ENCODE data around the gene LRRC7. TPM values are rescaled to one million over a fixed set of nuclear protein-coding genes. Genes with fewer than 3 reads are reported as not detected.

Gene LRRC7
- total and polyA plus RNA-seq, 2 of the 13 experiments (the other 11 are each of a cell fraction or from before 2014, with no cell fraction given): not detected

DNA sequence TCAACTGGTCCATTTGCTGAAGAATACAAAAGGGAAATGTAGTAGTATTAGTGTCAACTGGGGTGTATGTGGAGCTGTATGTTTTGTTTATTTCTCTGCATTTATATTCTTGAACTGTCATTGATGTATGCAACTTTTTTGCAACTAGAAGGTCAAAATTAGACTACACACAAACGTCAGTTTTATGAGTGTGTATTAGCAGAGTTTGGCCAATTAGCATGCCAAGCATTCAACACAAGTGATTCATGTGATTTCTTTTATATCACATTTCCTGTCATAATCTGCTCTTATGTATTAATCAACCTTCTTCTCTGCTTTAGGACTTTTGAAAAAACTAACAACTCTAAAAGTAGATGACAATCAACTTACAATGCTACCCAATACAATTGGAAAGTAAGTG, 426.5 kb downstream of the LRRC7 start:
- H3K27me3 ChIP-seq (ENCODE audit: control insufficient read depth in 1 of 2, insufficient read depth in 2 of 2, low read length in 2 of 2): no peaks in the 10 kb centered on the region
- FAIRE-seq (no peak), DNase-seq (ENCODE audit: low spot score) (no peak), ATAC-seq (no peak)
- no peak overlapping the region for H3K9ac ChIP-seq (ENCODE audit: insufficient read depth, low read depth, low read length)
- in situ Hi-C loops (cut with HindIII; ENCODE audit: extremely low pct_ligation_motif_present, low pct_unique_long_range_greater_than_20kb) (no loop called here), intact Hi-C loops (cut with micrococcal nuclease; ENCODE audit: unreplicated experiment) (no loop called here)
- ChIA-PET CTCF (ENCODE audit: low intra/inter-chr PET ratio, low total read pairs) (no interaction called here), POLR2A (no interaction called here)
- no peaks in the 10 kb centered on the region; the same call in 1 of the 2 replicates for H4K20me1 ChIP-seq (ENCODE audit: insufficient read depth, low read length)
- no peaks in the 10 kb centered on the region for H3K4me1 ChIP-seq (ENCODE audit: insufficient read depth, low read length)
- no peaks in the 10 kb centered on the region for H3K79me2 ChIP-seq (ENCODE audit: insufficient read depth, low read length)
- no peaks in the 10 kb centered on the region for H3K9me3 ChIP-seq (ENCODE audit: low read length)
- WGBS (ENCODE audit: low lambda C conversion rate): 0% methylated on average over 1 of the region's 1 CpG
- H3K4me2 ChIP-seq (ENCODE audit: low read depth, low read length): no peak overlapping the region
- H3K27ac ChIP-seq (ENCODE audit: extremely low read length, insufficient read depth, low read length): no peak overlapping the region
- no peak overlapping the region for H2AFZ ChIP-seq (ENCODE audit: low read length)
- TF ChIP-seq ZNF510 (CRISPR knock-in tag; IDR thresholded peaks at IDR 0.05; ENCODE audit: low read depth) (no peak), HNRNPH1 (optimal IDR thresholded peaks at IDR 0.05; ENCODE audit: low read depth, low read length) (no peak), HOXA5 (CRISPR knock-in tag; IDR thresholded peaks at IDR 0.05) (no peak), SMC3 (IDR thresholded peaks at IDR 0.05; ENCODE audit: low read length) (no peak), ZNF280B (CRISPR knock-in tag; IDR thresholded peaks at IDR 0.05; ENCODE audit: borderline replicate concordance) (no peak), TOPORS (CRISPR knock-in tag; IDR thresholded peaks at IDR 0.05) (no peak), ZBTB34 (CRISPR knock-in tag; IDR thresholded peaks at IDR 0.05) (no peak), ZBTB21 (CRISPR knock-in tag; IDR thresholded peaks at IDR 0.05) (no peak), ARNT2 (CRISPR knock-in tag; IDR thresholded peaks at IDR 0.05; ENCODE audit: low read depth) (no peak), ZNF737 (CRISPR knock-in tag; IDR thresholded peaks at IDR 0.05; ENCODE audit: borderline replicate concordance) (no peak), CHD4 (IDR thresholded peaks at IDR 0.05; ENCODE audit: borderline replicate concordance, low read length) (no peak), TGIF2 (CRISPR knock-in tag; IDR thresholded peaks at IDR 0.05) (no peak), ZNF138 (CRISPR knock-in tag; IDR thresholded peaks at IDR 0.05; ENCODE audit: low read depth) (no peak), ZFP36L1 (CRISPR knock-in tag; IDR thresholded peaks at IDR 0.05) (no peak)
- TF ChIP-seq, protein P1, sequence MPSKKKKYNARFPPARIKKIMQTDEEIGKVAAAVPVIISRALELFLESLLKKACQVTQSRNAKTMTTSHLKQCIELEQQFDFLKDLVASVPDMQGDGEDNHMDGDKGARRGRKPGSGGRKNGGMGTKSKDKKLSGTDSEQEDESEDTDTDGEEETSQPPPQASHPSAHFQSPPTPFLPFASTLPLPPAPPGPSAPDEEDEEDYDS (CRISPR knock-in tag; IDR thresholded peaks at IDR 0.05): no peak
- TF ChIP-seq, protein P2, sequence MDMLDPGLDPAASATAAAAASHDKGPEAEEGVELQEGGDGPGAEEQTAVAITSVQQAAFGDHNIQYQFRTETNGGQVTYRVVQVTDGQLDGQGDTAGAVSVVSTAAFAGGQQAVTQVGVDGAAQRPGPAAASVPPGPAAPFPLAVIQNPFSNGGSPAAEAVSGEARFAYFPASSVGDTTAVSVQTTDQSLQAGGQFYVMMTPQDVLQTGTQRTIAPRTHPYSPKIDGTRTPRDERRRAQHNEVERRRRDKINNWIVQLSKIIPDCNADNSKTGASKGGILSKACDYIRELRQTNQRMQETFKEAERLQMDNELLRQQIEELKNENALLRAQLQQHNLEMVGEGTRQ (IDR thresholded peaks at IDR 0.05; ENCODE audit: low read depth, low read length): no peak
- TF ChIP-seq, protein P2 (CRISPR knock-in tag; IDR thresholded peaks at IDR 0.05; ENCODE audit: borderline replicate concordance): no peak
- TF ChIP-seq, protein P3, sequence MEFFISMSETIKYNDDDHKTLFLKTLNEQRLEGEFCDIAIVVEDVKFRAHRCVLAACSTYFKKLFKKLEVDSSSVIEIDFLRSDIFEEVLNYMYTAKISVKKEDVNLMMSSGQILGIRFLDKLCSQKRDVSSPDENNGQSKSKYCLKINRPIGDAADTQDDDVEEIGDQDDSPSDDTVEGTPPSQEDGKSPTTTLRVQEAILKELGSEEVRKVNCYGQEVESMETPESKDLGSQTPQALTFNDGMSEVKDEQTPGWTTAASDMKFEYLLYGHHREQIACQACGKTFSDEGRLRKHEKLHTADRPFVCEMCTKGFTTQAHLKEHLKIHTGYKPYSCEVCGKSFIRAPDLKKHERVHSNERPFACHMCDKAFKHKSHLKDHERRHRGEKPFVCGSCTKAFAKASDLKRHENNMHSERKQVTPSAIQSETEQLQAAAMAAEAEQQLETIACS (CRISPR knock-in tag; IDR thresholded peaks at IDR 0.05): no peak
- H3K36me3 ChIP-seq (replicated peaks in 1 of 2; ENCODE audit: control insufficient read depth in 1 of 2, insufficient read depth in 2 of 2, low read length in 2 of 2): no peaks in the 10 kb centered on the region
- no TSS peak for BruUV-seq (replicated peaks)
- H3K4me3 ChIP-seq (replicated peaks in 1 of 3; ENCODE audit: insufficient read depth in 1 of 3, low read depth in 2 of 3, low read length in 3 of 3): no peak overlapping the region

Data from HepG2 (cell line).